DLD1 (cell line): ENCODE measurements around the gene PRR23B.
"Not testable (repeated sequence)": the region's sequence is repeated elsewhere in the genome, so short reads cannot be mapped to it uniquely, and the experiment has no call there.

Experiments used
- in situ Hi-C: cut with HindIII; loops from 2 replicates; pipeline ENCODE4 v1.10.0; 2017; ENCODE audit warnings: low sequenced_read_pairs

PRR23B gene

GRCh38 chr3:139020868-139021234, at the start of gene PRR23B:
TSS of gene PRR23B (minus strand) at chr3:139020926. CDS start at chr3:139020661, 265 bp downstream.
- in situ Hi-C loops: no loop called here

- in situ Hi-C loops: no loop called here
These were observed 42.2 kb upstream of the PRR23B start for GRCh38 chr3:139062918-139063317.

- in situ Hi-C loops: no loop called here
These were observed 32.3 kb upstream of the PRR23B start for GRCh38 chr3:139052802-139053600.

- in situ Hi-C loops: no loop called here
These were observed 23.9 kb upstream of the PRR23B start, which contains the start of gene PRR23C for GRCh38 chr3:139044366-139045210. TSS of gene PRR23C (minus strand) at chr3:139044892. CDS start at chr3:139044620, 272 bp downstream.

- in situ Hi-C loops: no loop called here
These were observed 23.0 kb upstream of the PRR23B start for GRCh38 chr3:139043554-139044365.

- in situ Hi-C loops: no loop called here
These were observed 16.8 kb upstream of the PRR23B start for GRCh38 chr3:139037478-139037877.

- in situ Hi-C loops: no loop called here
These were observed 11.7 kb upstream of the PRR23B start for GRCh38 chr3:139032326-139033002.

- in situ Hi-C loops: not testable (repeated sequence)
These were observed 9.8 kb upstream of the PRR23B start for GRCh38 chr3:139030576-139030975.

- in situ Hi-C loops: no loop called here
These were observed 4.2 kb upstream of the PRR23B start for GRCh38 chr3:139024968-139025367.

- in situ Hi-C loops: no loop called here
These were observed 474 bp downstream of the PRR23B start for GRCh38 chr3:139020036-139020867.

GRCh38 chr3:139016430-139017048, 4.2 kb downstream of the PRR23B start:
- in situ Hi-C loops: no loop called here

- in situ Hi-C loops: no loop called here
These were observed 14.5 kb downstream of the PRR23B start, which contains the start of gene PRR23A for GRCh38 chr3:139006051-139006716. TSS of gene PRR23A (minus strand) at chr3:139006268. CDS start at chr3:139006268, 0 bp downstream.

GRCh38 chr3:139005356-139005993, 15.3 kb downstream of the PRR23B start:
- in situ Hi-C loops: no loop called here

- in situ Hi-C loops: no loop called here
These were observed 25.0 kb downstream of the PRR23B start for GRCh38 chr3:138995706-138996105.

GRCh38 chr3:138987181-138987580, 33.5 kb downstream of the PRR23B start:
- in situ Hi-C loops: no loop called here

- in situ Hi-C loops: no loop called here
These were observed 34.8 kb downstream of the PRR23B start for GRCh38 chr3:138985932-138986331.

GRCh38 chr3:138984816-138985215, 35.9 kb downstream of the PRR23B start:
- in situ Hi-C loops: no loop called here

GRCh38 chr3:138976047-138976446, 44.7 kb downstream of the PRR23B start:
- in situ Hi-C loops: no loop called here
